GM13976 (cell line): ENCODE data around the gene HPSE2.

Source experiments
- DNase-seq: peaks from one replicate; pipeline ENCODE4 v3.0.0; 2012; ENCODE audit warnings: low spot score
- CTCF ChIP-seq: IDR thresholded peaks from 2 replicates; pipeline ENCODE4 v1.5.1; 2012; ENCODE audit warnings: borderline replicate concordance, mild to moderate bottlenecking; ENCODE audit not compliant: insufficient read depth; ENCODE audit errors: extremely low read depth, missing control alignments, control extremely low read depth
- in situ Hi-C: fragments of 300-500 bp; cut with MboI; formaldehyde crosslinking; loops from one replicate; pipeline ENCODE4 v1.12.0; 2022; ENCODE audit warnings: low sequenced_read_pairs, mixed read lengths, inconsistent platforms; ENCODE audit not compliant: unreplicated experiment

The HPSE2 gene

GRCh38 chr10:98463976-98464754 lies 771.5 kb downstream of the HPSE2 start:
- no peak for TF ChIP-seq CTCF
- in situ Hi-C loops: loop anchor here (25.0 kb wide), 2 partner anchors 573 to 773 kb away; partner anchors contain the start of gene HPSE2
- no peak for DNase-seq

DNA sequence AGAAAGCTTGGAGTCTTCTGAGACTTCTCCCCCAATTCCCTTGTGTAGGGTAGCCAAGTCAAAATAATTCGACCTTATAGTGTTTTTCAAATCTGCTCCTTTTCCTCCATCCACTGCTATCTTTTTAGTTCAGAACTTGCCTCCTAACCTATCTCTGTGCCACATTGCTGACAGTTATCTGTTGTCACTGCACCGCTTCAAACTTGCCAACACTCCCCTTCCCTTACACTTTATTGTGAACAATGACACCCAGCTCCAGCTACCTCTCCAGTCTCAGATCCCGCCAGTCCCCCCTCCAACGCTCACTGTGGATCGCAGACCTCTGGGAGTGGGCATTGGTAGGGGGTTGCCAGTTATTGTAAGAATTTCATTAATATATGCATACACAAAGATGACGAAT lies 772.6 kb downstream of the HPSE2 start:
- DNase-seq: no peak
- TF ChIP-seq CTCF: no peak
- in situ Hi-C loops: loop anchor here (25.0 kb wide), 2 partner anchors 574 to 774 kb away; partner anchors contain the start of gene HPSE2

- no peak for DNase-seq
- TF ChIP-seq CTCF: no peak
- in situ Hi-C loops: loop anchor here (25.0 kb wide), 2 partner anchors 576 to 776 kb away; partner anchors contain the start of gene HPSE2
These were observed 774.2 kb downstream of the HPSE2 start for GRCh38 chr10:98461500-98461842.

DNA sequence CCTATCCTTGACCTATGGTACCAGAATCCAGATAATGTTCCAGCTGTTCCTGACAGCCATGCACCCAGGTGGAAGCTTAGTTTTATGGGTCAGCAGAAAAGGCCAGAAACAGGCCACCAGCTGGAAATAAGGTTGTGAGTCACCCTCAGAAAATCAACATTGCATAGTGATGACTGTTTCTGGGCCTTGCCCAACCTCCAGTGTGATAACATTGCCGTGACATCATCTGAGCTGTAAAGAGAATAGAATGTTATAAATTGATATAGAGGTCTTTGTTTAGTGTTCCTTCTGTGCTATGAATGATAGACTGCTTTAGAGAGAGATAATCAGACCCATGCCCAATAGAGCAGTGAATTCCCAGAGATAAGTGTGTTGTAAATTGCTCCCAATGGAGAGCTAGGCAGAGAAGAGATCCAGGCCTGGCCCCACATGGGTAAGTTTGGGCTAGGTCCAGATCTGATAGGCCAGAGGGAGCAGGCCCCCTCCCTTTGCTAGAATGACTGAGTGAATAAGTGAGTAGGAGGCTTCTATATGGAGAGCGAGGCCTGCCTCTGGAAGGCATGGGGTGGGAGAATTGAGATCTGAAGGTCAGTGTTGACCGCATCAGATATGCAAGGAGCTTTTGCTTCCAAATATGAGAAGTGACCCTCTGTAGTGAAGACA lies 774.7 kb downstream of the HPSE2 start:
- DNase-seq: no peak
- no peak for TF ChIP-seq CTCF
- in situ Hi-C loops: loop anchor here (25.0 kb wide), 2 partner anchors 576 to 776 kb away; partner anchors contain the start of gene HPSE2

DNA sequence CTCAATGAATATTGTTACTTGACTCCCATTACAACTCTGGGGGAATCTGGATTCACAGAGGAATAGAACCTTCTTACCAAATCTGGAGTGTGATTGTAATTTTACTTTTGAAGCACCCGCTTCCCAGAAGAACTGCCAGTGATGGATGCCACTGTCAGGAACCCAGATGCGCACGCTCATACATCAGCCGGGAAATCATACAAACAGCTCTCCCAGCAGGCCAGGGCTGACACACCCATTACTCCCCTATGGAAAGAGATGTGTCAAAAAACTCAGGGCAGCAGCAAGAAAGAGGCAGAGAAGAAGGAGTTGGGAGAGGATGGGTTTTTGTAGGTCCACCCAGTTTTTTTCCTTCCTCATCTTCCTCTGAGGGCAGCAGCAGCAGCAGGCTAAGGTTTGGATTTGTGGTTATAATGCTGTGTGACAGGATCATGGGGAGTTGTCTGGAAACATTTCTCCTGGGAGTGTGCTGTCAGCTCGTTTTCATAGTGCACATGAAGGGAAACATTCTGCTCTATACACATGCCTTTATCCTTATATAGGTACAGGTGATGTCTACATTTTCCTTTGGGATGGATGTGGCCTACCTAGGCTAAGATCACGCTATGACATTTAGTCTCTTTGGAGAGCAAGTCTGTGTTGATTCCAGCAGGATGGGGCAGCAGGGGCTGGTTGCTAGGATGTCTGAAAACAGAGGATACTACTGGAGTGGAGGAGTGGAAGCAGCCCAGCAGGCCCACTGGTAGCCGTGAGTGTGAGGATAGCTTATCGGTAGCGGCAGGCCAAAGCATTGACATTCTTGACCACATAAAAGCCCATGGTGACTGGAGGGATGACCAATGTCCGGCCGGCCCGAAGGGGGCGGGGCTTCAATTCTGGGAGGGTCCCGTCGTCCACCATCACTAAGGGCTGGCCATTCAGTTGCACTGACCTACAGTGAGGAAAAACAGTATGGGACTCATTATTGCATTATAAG lies 776.6 kb downstream of the HPSE2 start:
- DNase-seq: no peak
- no peak for TF ChIP-seq CTCF
- in situ Hi-C loops: loop anchor here (25.0 kb wide), 2 partner anchors 578 to 778 kb away; partner anchors contain the start of gene HPSE2

GRCh38 chr10:98457721-98458120 lies 777.9 kb downstream of the HPSE2 start:
- no peak for TF ChIP-seq CTCF
- in situ Hi-C loops: loop anchor here (25.0 kb wide), 2 partner anchors 580 to 780 kb away; partner anchors contain the start of gene HPSE2
- no peak for DNase-seq
